NB4 (cell line): ENCODE measurements around the gene ADCY10.
A peak's percentile ranks its signal among the peaks of the same experiment; 100 is the strongest.

ENCODE experiments used
- DNase-seq: peaks from one replicate; pipeline ENCODE4 v3.0.0; 2010; ENCODE audit warnings: low read depth
- H3K4me3 ChIP-seq: one replicate; pipeline ENCODE4 v1.5.1; 2011; ENCODE audit warnings: mild to moderate bottlenecking, low read depth, low read length, moderate library complexity
- MAX ChIP-seq: IDR thresholded peaks from 2 replicates; pipeline ENCODE4 v1.6.1; 2011; ENCODE audit warnings: low read depth, low read length
- MYC ChIP-seq: IDR thresholded peaks from 2 replicates; pipeline ENCODE4 v1.6.1; 2011; ENCODE audit warnings: low read depth, low read length
- POLR2A ChIP-seq: IDR thresholded peaks from 2 replicates; pipeline ENCODE4 v1.6.1; 2011; ENCODE audit warnings: mild to moderate bottlenecking; ENCODE audit not compliant: insufficient read length; ENCODE audit errors: extremely low read depth
- TF ChIP-seq, protein P1 (sequence below): IDR thresholded peaks from one replicate; pipeline ENCODE4 v1.5.1; 2012; ENCODE audit warnings: low read depth, low read length

Gene ADCY10

GRCh38 chr1:167824163-167824794 is 89.7 kb downstream of the ADCY10 start:
- TF ChIP-seq MAX (no peak), MYC (no peak), POLR2A (no peak)
- TF ChIP-seq, protein P1, sequence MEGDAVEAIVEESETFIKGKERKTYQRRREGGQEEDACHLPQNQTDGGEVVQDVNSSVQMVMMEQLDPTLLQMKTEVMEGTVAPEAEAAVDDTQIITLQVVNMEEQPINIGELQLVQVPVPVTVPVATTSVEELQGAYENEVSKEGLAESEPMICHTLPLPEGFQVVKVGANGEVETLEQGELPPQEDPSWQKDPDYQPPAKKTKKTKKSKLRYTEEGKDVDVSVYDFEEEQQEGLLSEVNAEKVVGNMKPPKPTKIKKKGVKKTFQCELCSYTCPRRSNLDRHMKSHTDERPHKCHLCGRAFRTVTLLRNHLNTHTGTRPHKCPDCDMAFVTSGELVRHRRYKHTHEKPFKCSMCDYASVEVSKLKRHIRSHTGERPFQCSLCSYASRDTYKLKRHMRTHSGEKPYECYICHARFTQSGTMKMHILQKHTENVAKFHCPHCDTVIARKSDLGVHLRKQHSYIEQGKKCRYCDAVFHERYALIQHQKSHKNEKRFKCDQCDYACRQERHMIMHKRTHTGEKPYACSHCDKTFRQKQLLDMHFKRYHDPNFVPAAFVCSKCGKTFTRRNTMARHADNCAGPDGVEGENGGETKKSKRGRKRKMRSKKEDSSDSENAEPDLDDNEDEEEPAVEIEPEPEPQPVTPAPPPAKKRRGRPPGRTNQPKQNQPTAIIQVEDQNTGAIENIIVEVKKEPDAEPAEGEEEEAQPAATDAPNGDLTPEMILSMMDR: no peak
- no peak overlapping the region for H3K4me3 ChIP-seq
- no peak for DNase-seq

DNA sequence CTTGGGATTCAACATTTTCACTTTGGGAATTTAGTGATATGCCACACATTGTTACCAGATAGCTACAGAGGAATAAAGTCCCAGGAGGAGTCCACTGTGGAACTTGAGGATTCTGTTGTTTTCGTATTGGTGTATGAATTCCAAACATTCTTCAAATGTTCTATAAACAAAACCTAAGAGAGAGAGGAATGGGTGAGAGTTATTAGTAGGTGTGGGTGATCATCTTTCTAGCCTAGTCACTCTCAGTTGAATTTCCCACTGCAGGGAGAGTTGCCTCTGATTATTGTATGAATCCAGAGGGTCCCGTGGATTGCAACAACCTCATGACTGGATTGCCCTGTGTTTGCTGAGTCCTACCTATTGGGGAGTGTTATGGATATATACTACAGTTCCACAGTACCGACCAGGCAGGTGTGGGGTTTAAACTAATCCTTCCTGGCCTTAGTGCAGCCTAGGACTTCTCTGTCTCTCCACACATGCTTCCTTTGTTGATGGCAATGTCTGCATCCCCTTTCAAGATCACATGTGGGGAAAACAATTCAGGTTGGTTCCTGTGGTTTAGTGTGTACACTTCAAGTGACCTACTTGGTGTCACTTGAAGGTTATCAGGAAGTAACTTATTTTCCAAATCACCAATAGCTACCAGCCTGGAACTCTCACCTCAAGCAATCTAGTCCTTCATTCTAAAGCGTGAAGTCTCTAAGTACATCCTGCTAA is 91.8 kb downstream of the ADCY10 start:
- no peak for DNase-seq

DNA sequence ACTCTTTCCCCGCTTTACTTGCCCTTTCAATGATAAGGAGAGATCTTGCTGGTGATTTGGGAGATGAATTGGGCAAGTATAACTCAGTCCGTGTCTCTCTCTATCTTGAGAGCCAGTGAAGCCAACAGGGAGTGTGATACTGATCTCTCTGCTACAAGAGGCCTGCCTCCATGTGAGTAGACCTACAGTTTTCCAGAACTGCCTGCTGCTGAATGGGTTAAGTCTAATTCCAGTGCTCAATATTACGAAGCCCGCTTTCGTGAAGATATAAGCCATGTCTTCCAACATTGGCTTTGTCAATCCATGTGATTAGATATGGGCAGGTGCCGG is 92.6 kb downstream of the ADCY10 start:
- H3K4me3 ChIP-seq: no peak overlapping the region
- no peak for DNase-seq
- TF ChIP-seq POLR2A (no peak), MAX (no peak), MYC (no peak)
- TF ChIP-seq, protein P1: no peak

More for the DNA sequence above, 91.8 kb downstream of the ADCY10 start:
- no peak overlapping the region for H3K4me3 ChIP-seq
- TF ChIP-seq, protein P1: no peak
- no peak for TF ChIP-seq MAX
- no peak for TF ChIP-seq POLR2A
- TF ChIP-seq MYC: no peak

GRCh38 chr1:167820684-167821355 is 93.1 kb downstream of the ADCY10 start:
- no peak for DNase-seq
- H3K4me3 ChIP-seq: no peak overlapping the region

GRCh38 chr1:167819849-167820683 is 93.9 kb downstream of the ADCY10 start:
- TF ChIP-seq, protein P1: no peak
- TF ChIP-seq MYC: no peak
- no peak for TF ChIP-seq MAX
- TF ChIP-seq POLR2A: no peak
- DNase-seq: peak; percentile 51
- H3K4me3 ChIP-seq: peak overlapping the region; percentile 34

More at GRCh38 chr1:167820684-167821355, 93.1 kb downstream of the ADCY10 start:
- TF ChIP-seq MAX (no peak), MYC (no peak), POLR2A (no peak)
- TF ChIP-seq, protein P1: no peak
